ENCODE measurements around the gene PGLYRP4.

The PGLYRP4 gene

DNA sequence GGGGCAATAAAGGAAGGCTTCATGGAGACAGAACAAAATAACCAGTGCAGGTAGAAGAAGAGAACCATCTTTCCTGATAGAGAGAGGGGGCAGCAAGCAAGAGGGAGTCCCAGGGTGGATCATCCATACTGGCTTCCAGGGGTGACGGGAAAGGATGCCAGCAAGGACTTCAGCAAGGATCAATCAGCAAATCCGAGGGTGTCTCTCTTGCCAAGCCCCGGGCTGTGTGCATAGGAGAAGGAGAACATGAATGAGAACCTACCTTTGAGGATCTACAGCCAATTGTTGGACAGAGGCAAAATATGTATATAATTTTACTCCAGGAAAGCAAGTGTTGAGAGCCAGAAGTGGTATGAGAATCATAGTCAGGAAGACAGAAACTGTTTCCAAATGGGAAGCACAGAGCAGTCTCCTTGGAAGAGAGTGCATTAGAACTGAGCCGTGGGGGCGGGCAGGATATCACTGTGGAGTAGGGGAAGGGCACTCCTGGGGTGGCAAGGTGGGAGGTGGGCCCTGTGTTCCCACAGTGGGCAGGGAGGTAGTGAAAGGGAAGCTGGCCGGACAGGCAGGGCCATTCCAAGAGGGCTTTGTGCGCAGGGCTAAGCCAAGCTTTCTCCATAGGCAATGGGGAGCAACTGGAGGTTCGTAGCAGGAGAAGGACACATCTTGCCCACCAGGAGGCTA lies 7.9 kb upstream of the PGLYRP4 start:
- no peak for DNase-seq (ENCODE audit: extremely low read depth, low read depth)
- TF ChIP-seq, protein P1, sequence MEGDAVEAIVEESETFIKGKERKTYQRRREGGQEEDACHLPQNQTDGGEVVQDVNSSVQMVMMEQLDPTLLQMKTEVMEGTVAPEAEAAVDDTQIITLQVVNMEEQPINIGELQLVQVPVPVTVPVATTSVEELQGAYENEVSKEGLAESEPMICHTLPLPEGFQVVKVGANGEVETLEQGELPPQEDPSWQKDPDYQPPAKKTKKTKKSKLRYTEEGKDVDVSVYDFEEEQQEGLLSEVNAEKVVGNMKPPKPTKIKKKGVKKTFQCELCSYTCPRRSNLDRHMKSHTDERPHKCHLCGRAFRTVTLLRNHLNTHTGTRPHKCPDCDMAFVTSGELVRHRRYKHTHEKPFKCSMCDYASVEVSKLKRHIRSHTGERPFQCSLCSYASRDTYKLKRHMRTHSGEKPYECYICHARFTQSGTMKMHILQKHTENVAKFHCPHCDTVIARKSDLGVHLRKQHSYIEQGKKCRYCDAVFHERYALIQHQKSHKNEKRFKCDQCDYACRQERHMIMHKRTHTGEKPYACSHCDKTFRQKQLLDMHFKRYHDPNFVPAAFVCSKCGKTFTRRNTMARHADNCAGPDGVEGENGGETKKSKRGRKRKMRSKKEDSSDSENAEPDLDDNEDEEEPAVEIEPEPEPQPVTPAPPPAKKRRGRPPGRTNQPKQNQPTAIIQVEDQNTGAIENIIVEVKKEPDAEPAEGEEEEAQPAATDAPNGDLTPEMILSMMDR (IDR thresholded peaks at IDR 0.05; ENCODE audit: low read depth, low read length), result no peak

DNA sequence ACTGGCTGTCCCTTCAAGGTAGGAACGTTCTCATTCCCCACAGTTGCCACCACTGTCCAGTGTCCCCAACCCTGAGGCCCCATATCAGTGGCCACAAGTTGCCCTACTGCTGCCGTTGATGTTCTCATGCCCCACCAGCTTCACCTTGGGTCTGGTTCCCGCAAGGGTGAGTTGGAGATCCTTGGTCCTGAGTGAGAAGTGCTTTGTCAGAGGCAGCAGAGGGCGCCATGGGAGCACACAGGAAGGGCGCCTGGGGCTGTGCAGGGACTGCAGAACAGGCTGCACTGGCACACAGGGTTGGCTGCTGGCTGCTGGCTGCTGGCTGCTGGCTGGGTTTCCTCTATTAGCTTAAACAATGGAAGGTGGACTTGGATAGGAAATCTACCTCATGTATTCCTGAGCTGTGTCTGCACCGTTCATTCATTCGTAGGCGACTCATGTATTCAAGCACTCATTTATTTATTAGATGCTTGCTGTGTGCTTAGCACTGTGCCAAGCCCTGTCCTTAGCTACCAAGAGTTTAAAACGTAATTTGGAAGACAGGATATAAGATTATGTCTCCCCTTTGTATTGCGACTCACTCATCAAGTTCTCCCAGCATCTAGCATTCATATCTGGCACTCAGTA lies 6.9 kb upstream of the PGLYRP4 start:
- TF ChIP-seq, protein P1 (IDR thresholded peaks at IDR 0.05; ENCODE audit: low read depth, low read length), result peak; percentile 43
- peak; percentile 1 for DNase-seq (ENCODE audit: extremely low read depth, low read depth)

DNA sequence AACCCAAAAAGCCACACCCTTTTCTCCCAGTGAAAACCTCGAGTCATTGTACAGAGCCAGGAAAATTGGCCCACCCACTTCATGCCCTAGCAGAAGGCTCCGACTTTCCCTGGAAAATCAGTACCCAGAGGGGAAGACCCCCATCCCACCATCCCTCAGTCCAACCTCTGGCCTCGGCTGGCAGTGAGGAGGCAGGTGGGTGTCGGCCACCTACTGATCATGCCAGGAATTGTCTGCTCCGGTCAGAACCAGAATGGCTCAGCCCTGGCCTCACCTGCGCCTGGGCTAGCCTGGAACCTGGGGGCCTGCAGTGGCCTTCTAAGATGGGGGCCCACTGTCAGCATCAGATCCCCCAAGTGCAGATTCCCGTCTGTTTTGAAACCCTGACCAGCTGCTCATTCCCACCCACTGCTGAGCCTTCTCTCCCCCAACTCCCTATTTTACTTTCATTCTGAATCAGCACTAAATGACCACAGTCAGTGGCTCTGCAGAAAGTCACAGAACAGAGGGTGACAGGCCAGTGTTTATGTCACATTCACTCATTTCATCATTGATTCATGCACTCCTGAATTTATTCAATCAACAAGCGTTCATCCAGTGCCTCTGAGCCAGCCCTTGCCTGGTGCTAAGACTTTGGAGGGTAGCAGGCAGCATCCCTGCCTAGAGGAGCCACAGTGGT lies 6.0 kb upstream of the PGLYRP4 start:
- DNase-seq (ENCODE audit: extremely low read depth, low read depth), result no peak

DNA sequence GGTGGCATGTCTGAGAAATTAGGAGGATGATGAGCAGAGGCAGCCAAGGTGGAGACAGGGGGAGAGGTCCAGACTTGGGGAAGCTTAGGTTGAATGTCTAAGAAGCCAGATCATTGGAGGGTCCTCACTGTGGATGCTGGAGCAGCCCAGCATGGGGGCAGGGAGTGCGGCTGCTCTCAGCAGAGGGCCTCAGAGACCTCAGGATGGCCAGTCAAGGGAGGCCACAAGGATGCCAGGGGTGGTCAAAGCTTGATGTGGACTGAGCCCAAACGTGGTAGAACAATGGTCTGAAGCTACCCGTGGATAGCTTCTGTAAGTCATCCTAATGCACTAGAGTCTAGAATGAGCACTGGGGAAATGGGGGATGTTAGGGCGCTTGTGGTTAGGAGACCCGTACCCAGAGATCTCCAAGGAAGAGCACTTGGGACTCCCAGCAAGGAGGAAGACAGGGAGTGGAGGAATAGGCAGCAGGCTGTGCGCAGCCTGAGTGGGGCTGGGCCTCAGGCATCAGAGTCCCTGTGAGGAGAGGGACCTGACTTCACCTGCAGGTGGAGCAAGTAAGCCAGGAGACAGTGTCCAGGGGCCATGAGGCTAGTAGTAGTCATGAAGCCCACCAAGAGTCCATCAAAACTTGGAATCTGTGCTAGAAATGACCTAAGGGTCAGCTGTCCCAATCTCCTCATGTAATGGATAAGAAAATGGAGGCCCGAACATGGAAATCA lies 4.7 kb upstream of the PGLYRP4 start:
- TF ChIP-seq, protein P1 (IDR thresholded peaks at IDR 0.05; ENCODE audit: low read depth, low read length), result peak; percentile 18
- no peak for DNase-seq (ENCODE audit: extremely low read depth, low read depth)

More for the DNA sequence above, 6.0 kb upstream of the PGLYRP4 start:
- TF ChIP-seq, protein P1 (IDR thresholded peaks at IDR 0.05; ENCODE audit: low read depth, low read length), result no peak

DNA sequence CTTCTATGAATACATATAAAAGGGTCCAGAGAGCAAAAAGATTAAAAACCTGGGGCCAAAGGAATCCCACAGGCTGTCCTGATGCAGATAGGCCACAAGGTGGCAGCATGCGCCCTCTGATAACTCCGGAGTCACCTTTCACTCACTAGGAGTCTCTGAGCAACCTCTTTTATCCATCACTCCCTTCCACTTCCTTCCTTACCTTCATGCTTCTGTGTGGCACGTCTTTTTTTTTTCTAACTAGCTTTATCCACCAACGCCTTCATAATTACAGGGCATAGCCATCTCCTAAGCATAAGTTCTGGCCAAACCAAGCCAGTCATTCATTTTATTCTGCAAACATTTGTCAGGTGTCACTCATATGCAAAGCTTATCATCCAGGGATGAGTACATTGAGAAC lies 3.9 kb upstream of the PGLYRP4 start:
- DNase-seq (ENCODE audit: extremely low read depth, low read depth), result peak; percentile 31
- TF ChIP-seq, protein P1 (IDR thresholded peaks at IDR 0.05; ENCODE audit: low read depth, low read length), result peak; percentile 93

DNA sequence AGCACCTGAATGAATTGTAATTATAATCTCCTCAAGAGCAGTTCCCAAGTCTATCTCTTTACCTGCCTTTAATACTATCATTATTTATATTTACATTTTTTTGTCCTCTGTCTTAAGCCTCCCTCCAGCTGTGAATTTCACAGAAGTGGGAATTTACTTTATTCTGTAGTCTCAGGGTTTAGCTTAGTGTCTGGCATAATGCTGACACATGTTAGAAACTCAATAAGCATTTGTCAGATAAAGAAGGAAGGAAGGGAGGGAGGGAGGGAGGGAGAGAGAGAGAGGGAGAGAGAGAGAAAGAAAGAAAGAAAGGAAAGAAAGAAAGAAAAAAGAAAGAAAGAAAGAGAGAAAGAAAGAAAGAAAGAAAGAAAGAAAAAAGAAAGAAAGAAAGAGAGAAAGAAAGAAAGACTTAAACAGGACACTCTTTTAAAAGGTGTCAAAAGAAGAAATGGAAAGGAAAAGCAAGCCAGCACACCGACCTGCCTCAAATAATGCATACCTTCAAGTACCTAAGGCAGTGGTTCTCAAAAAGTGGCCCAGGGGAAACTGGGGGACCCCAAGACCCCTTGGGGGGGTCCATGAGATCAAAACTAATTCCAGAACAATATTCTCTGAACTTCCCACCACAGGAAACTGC lies 1.8 kb upstream of the PGLYRP4 start:
- DNase-seq (ENCODE audit: extremely low read depth, low read depth), result no peak
- TF ChIP-seq, protein P1 (IDR thresholded peaks at IDR 0.05; ENCODE audit: low read depth, low read length), result no peak

Measured in AG09319 (cell line).